Measurements from ENCODE around the gene FARSA.

DNA sequence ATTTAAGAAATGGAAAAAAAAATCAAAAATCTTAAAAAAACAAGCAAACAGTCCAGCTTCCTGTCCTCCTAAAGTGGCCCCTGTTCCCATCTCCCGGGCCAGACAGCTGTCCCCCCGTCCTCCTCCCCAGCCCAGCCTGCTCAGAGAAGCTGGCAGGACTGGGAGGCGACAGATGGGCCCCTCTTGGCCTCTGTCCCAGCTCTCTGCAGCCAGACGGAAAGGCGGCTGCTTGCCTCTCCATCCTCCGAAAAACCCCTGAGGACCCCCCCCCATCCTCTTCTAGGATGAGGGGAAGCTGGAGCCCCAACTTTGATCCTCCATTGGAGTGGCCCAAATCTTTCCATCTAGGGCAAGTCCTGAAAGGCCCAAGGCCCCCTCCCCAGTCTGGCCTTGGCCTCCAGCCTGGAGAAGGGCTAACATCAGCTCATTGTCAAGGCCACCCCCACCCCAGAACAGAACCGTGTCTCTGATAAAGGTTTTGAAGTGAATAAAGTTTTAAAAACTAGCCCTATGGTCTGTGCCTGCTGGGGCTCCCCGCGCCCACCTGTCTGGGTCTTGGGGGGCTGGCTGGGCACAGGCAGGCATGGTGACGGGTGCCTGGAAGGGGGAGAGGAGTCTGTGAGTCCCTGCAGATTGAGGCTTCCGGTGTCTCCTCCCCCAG lies 19.8 kb upstream of the FARSA start:
- TF ChIP-seq, protein P1, sequence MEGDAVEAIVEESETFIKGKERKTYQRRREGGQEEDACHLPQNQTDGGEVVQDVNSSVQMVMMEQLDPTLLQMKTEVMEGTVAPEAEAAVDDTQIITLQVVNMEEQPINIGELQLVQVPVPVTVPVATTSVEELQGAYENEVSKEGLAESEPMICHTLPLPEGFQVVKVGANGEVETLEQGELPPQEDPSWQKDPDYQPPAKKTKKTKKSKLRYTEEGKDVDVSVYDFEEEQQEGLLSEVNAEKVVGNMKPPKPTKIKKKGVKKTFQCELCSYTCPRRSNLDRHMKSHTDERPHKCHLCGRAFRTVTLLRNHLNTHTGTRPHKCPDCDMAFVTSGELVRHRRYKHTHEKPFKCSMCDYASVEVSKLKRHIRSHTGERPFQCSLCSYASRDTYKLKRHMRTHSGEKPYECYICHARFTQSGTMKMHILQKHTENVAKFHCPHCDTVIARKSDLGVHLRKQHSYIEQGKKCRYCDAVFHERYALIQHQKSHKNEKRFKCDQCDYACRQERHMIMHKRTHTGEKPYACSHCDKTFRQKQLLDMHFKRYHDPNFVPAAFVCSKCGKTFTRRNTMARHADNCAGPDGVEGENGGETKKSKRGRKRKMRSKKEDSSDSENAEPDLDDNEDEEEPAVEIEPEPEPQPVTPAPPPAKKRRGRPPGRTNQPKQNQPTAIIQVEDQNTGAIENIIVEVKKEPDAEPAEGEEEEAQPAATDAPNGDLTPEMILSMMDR (IDR thresholded peaks at IDR 0.05): no peak
- no peak for TF ChIP-seq POLR2AphosphoS5 (IDR thresholded peaks at IDR 0.05)
